Measurements from ENCODE around the gene PACS1.
A peak's percentile ranks its signal among the peaks of the same experiment; 100 is the strongest.

PACS1 gene

DNA sequence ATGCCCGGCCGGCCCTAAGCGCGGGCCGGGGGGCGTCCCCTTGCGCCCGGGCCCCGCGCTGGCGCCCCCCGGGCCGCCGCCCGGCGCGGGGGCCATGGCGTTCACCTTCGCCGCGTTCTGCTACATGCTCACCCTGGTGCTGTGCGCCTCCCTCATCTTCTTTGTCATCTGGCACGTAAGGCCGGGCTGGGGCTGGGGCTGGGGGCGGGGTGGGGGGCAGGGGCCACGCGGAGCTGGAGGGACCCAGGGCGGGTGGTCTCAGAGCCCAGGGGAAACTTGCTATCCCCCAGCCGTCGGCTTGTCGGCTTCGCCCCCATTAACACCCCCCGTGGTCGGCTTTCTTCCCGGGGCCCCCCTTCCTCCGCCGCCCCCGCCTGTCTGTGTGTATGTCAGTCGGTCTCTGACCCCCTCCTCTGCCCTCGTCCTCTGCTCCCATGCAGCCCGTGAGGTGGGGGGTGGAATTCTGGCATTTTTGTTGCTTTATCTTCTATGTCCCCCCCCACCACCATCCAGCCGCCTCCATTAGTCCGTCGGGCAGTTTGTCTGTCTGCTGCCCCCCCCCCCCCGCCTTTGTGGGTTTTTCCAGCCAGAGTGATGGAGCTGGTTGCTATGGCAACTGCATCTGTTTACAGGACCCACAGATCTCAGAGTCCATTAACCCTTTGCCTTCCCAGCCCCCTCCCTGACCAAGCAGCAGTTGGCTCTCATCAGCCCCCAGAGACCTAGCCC is 208.5 kb downstream of the PACS1 start:
- DNase-seq: no peak

DNA sequence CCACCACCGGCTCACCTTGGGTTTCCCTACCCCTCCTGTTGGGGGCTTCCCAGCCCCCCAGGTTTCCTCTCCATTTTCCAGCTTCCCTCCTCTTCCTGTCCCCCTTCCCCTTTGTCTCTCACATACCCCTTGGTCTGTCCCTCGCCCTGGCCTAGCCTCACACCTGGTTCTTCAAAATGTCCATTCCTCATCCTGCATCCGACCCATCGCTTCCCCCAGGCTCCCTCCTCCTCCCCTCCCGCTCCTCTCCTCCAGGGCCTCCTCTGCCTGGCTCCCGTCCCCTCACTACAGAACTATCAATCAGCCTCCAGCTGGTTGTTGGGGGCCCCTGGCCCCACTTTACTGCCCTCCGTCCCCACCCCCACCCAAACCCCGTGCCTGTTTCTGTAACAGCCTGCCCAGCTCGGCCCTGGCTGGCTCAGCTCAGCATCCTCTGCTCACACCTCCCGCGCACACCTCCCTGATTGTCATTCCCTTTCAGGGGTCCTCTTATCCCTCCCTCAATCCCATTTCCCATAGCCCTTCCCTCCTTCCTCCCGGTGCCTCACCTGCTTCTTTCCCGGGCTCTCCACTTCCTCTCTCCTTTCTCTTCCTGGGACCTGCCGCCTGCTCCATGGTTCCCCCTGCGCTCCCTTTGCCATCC is 209.1 kb downstream of the PACS1 start:
- DNase-seq: no peak

DNA sequence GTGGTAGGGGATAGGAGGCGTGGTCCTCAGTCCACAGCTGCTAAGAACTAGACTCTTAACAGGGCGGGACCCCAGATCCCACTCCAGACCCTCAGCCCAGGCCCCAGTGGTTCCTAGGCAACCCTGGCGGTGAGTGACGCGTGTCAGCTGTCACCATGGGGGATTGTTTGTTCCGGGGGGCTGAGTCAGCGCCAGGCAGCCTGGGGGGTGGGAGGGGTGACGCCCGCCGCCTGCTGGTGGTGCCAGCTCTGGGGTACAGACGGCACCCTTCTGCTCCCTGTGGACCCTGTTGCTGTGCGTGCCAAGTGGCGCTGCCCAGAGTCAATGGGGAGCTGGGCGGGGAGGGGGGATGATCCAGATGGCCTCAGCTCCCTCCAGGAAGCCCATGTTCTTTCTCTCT is 210.4 kb downstream of the PACS1 start:
- no peak for DNase-seq

DNA sequence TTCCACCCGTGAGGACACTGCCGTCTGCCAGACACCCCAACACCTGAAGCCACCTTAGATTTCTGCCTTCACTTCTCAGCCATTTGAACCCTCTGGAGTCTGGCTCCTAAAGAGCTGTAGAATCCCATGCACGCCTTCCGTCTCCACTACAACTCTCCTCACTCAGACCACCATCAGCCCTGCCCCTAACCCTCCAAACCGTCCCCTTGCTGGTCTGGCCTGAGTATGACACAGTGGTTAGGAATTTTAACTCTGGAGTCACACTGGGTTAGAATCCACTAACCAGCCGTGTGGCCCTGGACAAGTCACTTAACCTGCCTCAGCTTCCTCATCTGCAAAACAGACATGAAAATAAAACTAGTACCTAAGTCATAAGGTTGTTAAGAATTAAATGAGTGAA is 210.9 kb downstream of the PACS1 start:
- no peak for DNase-seq

DNA sequence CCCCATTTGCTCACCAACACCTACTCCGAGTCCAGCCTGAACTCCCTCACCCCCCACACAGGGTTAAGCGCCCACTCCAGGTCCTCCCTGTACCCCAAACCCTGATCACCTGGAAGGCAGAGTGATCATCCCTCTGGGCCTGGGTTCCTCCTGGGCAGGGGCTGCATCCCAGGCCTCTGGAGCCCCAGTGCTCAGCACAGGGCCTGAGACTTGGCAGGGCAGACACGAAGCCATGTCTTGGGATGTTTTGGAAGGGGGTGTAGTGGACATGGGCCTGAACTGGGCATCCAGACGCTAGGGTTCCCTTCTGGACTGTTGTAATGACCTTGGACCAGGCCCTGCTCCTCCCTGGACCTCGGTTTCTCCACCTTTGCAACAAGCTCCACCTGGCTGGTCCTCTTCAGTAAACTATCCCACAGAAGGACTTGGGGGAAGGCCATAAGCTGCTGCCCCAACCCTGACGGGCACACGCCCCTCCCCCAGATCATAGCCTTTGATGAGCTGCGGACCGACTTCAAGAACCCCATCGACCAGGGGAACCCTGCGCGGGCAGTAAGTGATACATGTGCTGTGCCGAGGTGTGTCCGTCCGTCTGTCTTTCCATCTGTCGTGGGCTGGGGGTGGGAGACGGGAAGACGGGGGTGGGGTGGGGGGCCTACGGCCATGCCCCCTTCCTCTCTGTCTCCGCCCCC is 211.8 kb downstream of the PACS1 start:
- no peak for DNase-seq

DNA sequence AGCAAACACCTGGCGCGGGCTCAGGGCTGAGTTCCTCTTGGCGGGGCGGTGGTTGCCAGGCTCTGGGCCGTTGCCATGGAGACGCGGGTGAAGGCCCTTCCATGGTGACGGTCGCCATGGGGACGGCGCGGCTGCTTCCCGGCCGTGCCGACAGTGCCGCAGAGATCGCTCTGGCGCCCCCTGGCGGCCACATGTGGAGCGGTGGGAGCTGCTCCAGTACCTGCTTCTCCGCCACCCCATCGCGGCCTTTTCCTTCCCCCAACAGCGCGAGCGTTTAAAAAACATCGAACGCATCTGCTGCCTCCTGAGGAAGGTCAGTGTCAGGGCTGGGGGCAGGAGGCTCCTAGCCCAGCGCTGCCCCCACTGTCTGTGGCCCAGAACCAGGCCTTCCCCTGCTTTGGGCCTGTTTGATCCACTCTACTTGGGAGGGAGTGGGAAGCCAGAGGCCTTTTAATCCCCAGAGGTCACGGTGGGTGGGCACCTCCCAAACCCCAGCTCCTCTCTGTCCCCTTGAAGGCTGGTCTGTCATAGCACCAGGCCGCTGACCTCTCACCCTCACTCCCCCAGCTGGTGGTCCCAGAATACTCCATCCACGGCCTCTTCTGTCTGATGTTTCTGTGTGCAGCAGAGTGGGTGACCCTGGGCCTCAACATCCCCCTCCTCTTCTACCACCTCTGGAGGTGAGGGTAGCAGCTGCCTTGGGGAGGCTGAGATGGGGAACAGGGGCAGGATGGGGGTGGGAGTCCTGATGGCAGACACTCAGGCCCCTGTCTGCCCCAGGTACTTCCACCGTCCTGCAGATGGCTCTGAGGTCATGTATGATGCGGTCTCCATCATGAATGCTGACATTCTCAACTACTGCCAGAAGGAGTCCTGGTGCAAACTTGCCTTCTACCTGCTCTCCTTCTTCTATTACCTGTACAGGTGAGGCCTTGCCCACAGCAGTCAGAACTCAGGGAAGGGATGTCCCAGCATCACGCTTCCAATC is 212.7 kb downstream of the PACS1 start:
- peak; percentile 97 for DNase-seq

DNA sequence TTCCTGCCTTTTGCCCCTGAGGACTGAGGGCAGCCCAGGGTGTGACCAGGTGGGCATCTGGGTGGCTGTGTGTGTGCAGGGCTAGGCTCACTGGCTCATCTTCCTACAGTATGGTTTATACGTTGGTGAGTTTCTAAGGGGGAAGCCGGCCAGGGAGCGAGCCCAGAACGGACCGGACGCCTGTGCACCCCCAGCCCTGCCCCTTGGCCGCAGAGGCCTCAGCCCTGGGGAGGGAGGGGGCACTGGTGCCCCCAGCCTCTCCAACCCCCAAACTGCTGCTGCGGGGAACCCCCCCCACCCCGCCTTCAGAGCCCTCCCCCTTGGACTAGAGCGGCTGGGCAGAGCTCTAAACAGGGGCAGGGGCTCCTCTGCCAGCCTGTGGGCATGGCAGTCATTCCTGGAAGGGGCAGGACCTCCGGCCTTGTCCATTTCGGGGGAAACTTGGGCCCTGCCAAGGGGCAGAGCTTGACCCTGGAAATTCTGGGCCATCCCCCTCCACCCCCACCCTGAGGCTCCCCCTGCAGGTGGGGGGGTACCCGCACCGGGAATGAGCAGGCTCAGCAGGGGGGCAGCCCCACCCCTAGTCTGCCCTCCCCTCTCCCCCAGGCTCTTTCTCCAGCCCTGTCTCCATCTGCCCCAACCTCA is 213.5 kb downstream of the PACS1 start:
- DNase-seq: no peak

DNA sequence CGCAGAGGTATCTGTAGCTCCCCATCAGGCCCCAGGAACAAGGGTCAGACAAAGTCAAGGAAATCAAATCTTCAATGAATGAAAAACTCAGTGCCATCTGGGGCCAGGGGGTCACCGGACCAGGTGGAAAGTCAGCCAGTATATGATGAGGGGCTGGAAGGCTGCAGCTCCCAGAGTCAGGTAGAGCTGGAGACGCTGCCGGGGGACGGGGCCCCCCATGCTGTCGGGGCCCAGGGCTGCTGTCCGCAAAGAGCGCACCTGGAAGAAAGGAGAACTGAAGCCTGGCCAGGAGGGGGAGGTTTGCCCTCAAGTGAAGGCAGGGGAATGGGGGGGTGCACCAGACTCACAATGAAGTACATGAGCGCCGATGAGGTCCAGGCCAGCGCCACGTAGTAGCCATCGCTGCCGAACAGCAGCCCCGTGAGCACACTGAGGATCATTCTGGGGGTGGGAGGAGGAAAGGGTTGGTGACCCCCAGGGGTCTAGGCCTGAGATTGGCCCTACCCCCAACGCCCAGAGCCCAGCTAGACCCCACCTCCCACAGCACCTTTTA is 214.5 kb downstream of the PACS1 start:
- DNase-seq: no peak

DNA sequence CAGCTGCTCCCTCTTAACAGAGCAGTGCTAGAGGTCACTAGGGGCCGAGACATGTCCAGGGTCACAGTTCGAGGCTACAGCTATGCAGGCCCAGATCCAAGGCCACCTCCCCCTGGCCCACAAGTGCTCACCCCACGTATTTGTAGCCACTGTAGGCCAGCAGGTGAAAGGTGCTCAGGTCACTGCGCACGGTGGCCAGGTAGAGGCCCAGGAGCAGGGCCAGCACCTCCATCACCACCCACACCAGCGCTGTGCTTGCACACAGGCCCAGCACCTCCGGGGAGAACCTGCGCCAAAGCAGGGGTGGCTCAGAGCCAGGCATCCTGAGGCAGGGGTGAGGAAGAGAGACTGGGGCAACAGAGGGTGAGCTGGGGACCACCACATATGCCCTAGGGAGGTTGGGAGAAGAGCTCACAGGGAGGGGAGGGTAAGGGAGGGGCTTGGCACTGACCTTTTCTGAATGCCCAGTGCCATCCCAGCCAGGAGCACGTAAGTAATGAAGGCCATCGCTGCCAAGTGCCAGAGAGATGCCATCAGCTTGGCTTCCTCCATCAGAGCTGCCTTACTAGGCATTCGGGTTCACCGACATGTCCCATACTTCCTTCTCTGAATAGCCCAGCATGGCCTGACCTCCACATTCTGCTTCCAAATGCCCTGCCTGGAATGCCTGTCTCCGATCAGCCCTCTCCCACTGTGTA is 215.3 kb downstream of the PACS1 start:
- no peak for DNase-seq

DNA sequence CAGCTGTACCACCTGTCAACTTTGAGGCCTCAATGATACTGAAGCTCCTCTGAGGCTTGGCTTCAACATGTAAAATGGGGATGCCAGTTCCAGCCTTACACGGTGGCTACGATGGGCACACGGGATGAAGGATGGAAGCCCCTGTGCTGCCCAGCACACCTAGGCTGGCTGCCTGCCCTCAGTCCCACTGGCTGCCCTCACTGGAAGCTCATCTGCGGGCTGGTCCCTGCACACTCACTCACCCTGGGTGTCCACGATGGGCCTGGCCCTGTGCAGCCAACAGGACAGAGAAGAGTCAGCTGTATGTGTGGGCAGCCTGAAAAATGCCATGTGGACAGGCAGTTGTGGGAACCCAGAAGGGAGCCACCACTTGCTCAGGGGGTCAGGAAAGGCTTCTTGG is 216.6 kb downstream of the PACS1 start:
- no peak for DNase-seq

DNA sequence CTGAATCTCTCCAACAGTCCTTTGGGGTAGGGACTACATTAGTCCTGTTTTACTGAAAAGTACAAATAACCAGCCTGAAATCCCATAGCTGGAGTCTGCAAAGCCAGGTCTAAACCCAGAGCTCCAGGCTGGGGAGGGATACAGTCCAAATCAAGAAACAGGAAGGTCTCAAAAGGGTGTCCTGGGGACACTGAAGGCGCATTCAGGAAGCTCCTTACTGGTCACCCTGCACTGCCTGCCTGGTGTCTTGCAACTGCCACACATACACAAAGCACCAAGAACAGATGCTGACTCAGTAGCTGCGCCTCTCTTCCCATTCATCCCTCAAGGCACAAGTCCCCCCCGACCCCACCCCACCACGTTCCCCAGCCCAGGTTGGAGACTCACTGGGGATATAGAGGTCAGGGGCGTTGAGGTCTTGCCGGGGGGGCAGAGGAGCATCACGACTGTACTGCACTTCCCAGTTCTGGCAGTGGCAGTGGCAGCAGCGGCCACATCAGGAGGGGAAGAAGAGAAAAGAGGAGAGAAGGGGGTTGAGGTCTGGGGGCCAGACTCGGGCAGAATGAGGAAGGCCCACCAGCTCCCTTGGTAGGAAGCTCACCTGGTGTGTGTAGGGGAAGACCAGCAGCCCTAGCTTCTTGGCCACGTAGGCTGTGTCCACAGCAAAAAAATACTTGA is 217.3 kb downstream of the PACS1 start:
- no peak for DNase-seq

DNA sequence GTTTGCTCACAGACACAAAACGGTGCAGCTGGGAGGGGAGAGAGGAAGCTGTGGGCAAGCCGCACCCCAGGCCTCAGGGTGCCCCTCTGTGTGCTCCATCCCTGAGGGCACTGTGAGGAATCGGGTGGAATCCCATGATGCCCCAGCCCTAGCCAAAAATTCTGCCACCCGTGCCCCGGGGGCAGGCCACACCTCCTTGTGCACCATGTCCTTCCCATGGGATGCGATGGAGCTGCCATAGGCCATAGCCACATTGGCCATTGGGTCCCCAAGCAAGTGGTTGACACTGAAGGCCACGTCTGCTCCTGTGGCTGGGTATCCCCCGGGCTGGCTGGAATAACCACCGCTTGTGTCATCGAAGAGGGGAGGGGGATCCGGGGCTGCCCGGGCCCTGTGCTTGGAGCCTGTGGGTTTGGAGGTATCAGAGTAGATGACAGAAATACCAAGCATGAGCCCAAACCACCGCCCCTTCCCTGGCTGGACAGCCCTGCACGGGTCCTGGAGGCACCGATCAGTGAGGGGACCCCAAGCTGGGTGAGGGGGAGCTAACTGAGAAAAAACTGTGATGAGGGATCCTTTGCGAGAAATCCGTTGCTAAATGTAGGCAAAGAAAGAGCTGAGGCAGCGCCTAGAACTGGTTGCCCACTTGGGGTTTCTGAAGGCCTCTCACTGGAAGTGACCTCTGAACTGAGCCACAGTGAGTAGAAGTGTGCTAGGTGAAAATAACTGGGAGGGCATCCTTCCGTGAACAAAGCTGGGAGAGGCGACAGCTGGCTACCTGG is 218.0 kb downstream of the PACS1 start:
- DNase-seq: no peak

DNA sequence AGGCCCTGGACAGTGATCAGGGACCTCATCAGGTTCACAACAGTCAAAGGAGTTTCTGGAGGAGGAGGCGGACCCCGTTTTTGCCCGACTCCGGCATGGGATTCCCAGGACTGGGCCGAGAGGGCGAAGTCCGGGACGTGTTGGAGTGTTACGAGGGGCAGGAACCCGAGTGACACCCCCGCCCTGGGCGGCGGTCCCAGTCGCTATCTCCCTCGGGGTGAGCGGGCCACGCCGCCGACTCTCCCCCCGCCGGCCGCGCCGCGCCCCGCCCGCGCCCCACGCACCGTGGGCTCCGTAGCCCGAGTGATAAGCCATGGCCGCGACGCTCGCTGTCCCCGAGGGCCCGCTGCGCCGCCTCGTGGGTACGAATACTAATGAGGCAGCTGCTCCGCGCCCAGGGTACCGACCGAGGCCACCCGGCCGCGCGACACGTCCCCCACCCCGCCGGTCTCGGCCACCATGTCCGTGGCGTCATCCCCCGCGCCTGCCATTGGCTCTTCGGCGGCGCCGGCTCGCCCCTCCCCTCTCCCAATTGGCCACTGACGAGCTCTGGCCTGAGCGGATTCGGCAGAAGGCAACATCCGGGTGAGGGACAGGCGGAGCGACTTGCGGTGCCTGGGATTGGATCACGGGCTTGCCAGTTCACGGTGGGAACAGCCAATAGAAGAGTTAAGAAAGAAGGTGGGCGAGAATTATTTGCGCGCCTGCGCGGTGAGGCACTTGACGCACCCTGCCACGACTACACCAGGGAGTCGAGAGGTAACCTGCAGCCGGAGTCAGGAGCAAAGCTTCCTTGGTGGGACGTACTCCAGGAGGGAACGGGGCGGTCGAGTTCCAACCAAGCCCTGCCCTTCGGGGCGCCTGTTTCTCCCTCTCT is 218.8 kb downstream of the PACS1 start, which contains the start of gene YIF1A:
Gene YIF1A, minus strand, starts transcription at position 473 of the 877 bp plus-strand sequence. Its CDS starts 158 bp downstream, at position 315.
- DNase-seq: peak; percentile 98

DNA sequence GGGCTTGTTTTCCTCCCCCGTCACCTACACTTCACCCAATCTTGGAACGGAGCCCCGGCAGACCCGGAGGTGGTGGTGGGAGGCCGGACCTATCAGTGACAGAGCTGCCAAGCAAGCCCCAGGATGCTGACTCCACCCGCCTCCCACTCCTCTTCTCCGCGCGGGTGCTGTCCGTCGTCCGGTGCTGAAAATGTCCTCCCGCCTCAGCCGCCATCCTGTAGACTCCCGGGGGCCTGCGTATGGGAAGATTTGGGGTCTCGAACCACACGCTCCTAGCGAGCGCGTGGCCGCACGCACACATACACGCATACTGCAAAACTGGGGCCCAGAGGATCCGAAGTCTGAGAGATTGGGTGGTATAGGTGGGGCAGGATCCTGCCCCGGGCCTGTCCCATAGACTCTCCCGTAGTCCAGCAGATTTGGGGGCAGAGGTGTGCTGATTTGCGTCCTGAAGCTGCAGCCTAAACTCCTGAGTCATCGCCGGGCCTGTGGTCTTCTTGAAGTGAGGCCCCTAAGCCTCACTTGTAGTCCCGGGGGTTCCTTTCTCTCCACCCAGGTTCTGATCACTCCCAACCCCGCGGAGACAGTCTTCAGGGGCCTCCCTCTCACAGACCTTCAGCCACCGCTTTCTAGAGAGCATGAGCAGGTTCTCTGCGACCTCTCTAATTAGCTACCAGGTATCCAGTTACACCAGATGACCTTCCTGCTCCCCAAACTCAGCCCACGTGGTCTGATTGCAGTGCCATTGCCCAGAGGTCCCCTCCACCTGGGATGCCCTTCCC is 219.7 kb downstream of the PACS1 start:
- peak; percentile 66 for DNase-seq

DNA sequence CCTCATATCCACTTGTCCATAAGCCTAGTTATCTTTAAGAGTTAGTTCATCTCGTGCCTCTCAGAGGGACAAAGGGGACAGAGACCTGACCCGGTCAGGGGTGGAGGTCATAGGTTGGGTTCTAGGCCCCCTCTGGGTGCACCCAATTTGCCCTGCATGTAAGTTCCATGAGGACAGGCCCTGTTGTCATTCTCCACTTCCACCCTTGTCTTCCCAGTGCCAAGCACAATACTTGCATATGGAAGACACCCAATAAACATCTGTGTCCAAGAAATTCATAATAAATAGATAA is 220.2 kb downstream of the PACS1 start:
- DNase-seq: no peak

DNA sequence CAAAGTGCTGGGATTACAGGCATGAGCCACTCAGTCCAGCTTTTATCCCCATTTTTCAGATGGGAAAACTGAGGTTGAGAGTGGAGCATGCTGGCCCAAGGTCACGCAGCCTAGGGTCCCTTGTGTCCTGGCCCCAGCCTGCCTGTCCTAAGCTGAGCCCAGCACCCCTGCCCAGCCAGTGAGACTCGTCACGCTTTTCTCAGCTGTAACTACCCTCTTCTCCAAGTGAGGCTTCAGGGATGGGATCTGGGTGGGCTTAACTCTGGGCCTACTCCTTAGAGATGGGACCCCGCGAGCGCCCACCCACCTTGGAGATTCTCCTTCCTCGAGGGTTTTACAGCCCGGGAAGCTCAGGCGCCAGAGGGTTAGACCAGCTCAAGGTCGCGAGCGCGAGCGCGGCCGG is 221.2 kb downstream of the PACS1 start:
- no peak for DNase-seq

DNA sequence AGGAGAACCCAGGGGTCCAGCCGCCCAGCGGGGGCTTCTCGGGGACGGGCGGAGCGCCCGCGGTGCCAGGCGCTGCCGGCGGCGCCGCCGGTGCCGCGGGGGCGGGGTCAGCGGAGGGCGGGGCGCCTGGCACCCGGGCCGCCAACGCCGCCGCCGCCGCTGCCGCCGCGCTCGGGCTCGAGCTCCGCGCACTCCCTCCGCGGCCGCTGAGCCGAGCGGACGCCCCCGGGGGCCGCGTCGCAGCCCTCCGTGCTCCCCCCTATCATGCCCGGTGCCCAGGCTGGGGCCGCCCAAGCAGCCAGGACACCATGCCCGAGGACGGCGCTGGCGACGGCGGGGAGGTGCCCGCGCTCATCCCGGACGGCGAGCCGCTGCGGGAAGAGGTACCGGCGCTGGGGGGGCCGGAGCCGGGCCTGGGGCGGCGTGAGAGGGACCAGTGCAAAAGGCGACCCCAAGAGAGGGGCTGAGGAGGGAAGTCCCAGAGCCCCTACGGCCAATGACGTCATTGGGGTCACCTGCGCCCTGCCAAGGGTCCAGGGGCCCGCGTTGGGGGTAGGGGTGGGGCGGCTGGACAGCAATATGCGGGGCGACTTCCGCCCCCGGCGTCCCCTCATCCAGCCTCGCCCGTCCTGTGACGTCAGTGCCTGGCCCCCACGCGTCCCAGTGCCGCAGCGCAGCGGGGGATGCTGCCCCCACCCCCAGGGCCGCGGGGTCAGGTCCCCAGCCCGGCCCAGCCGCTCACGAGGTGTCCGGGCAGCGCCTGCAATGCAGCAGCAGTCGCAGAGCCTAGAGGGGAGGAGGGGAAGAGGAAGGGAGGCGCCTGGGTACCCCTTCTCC is 221.9 kb downstream of the PACS1 start, which contains the start of gene TMEM151A:
Gene TMEM151A, plus strand, starts transcription at position 189 of the 837 bp plus-strand sequence. Its CDS starts 120 bp downstream, at position 309.
- no peak for DNase-seq
